GM12878 (cell line): Measurements from ENCODE around the gene GTPBP3. TPM values are rescaled to one million over a fixed set of nuclear protein-coding genes. Genes with fewer than 3 reads are reported as not detected.

Experiments used
- ATAC-seq: fragments of 200-7000 bp; cut with Tn5 transposase; 3 replicates; pipeline ENCODE4 v1.9.1; 2020; ENCODE audit warnings: mild to moderate bottlenecking, moderate library complexity
- BruUV-seq: library from RNA; stranded (reverse); fragments of 400-500 nt; replicated peaks from 2 replicates; lab custom pipeline; 2021; lab: Mats Ljungman, UMichigan
- CTCF ChIA-PET: fragments of 300-600 bp; sonication (Branson Sonifier 250); formaldehyde crosslinking; extraction: SDS; loops from one replicate; lab custom pipeline; 2021; ENCODE audit warnings: inconsistent platforms; lab: Yijun Ruan, JAX
- POLR2A ChIA-PET: fragments of 350-600 bp; formaldehyde crosslinking; extraction: SDS; loops from one replicate; lab custom pipeline; 2021; ENCODE audit warnings: inconsistent platforms; lab: Charles Lee
- RAD21 ChIA-PET: fragments of 300-600 bp; sonication (Branson Sonifier 250); formaldehyde crosslinking; loops from one replicate; lab custom pipeline; 2023; ENCODE audit warnings: antibody characterized with exemption; ENCODE audit not compliant: unreplicated experiment; lab: Charles Lee
- SMC1A ChIA-PET: fragments of 300-600 bp; sonication (Branson Sonifier 250); formaldehyde crosslinking; loops from one replicate; lab custom pipeline; 2023; ENCODE audit not compliant: unreplicated experiment, uncharacterized antibody; lab: Charles Lee
- DNase-seq: peaks from one replicate; pipeline ENCODE4 v3.0.0-alpha.2; 2011; ENCODE audit warnings: low read depth, low spot score
- FAIRE-seq: peaks from 3 replicates; lab custom pipeline; 2011; peaks lifted over from hg19 to GRCh38; lab: Jason Lieb, UNC
- H2AFZ ChIP-seq: 2 replicates; pipeline ENCODE4 v1.6.0; 2011; ENCODE audit warnings: low read depth, low read length, control low read depth; ENCODE audit not compliant: control insufficient read depth
- H3K27ac ChIP-seq: 2 replicates; pipeline ENCODE4 v1.5.1; 2011; ENCODE audit warnings: control low read depth; ENCODE audit not compliant: control insufficient read depth, insufficient read depth
- H3K27me3 ChIP-seq, 2 experiments: replicated peaks in 1 of 2; 2 replicates each; pipeline versions ENCODE4 v1.6.0 to v1.6.1; 2011; ENCODE audit warnings: low read length in 1 of 2; ENCODE audit not compliant: control insufficient read depth in 2 of 2, insufficient read depth in 2 of 2
- H3K36me3 ChIP-seq, 2 experiments: 2 replicates each; pipeline ENCODE4 v1.5.1; 2011; ENCODE audit warnings: low read length in 1 of 2; ENCODE audit not compliant: control insufficient read depth in 2 of 2, insufficient read depth in 2 of 2
- H3K4me1 ChIP-seq: 2 replicates; pipeline ENCODE4 v1.6.1; 2011; ENCODE audit warnings: mild to moderate bottlenecking, low read length, moderate library complexity, mixed read lengths; ENCODE audit not compliant: control insufficient read depth, insufficient read depth
- H3K4me2 ChIP-seq: 2 replicates; pipeline ENCODE4 v1.6.0; 2011; ENCODE audit warnings: control low read depth; ENCODE audit not compliant: control insufficient read depth, insufficient read depth
- H3K4me3 ChIP-seq: fragments of 200-600 bp; sonication (generic); 2 replicates; pipeline ENCODE4 v1.5.1; 2016
- H3K79me2 ChIP-seq: 2 replicates; pipeline ENCODE4 v1.6.0; 2011; ENCODE audit warnings: low read length; ENCODE audit not compliant: control insufficient read depth, insufficient read depth
- H3K9ac ChIP-seq: 2 replicates; pipeline ENCODE4 v1.8.0; 2011; ENCODE audit warnings: low read length, control low read depth, mixed read lengths; ENCODE audit not compliant: control insufficient read depth, insufficient read depth
- H3K9me3 ChIP-seq: replicated peaks from 3 replicates; pipeline ENCODE4 v1.5.1; 2011; ENCODE audit warnings: mild to moderate bottlenecking, low read length; ENCODE audit not compliant: control insufficient read depth, insufficient read depth
- H4K20me1 ChIP-seq: 2 replicates; pipeline ENCODE4 v1.6.0; 2011; ENCODE audit not compliant: control insufficient read depth, insufficient read depth
- BRCA1 ChIP-seq: IDR thresholded peaks from 2 replicates; pipeline ENCODE4 v1.6.1; 2011; ENCODE audit warnings: low read depth, low read length, improper control_type of control experiment
- DPF2 ChIP-seq: fragments of 450-650 bp; IDR thresholded peaks from 2 replicates; pipeline ENCODE4 v1.6.1; 2017; ENCODE audit warnings: mild to moderate bottlenecking
- EED ChIP-seq: sonication (generic); IDR thresholded peaks from 2 replicates; pipeline ENCODE4 v1.6.1; 2016; ENCODE audit warnings: antibody characterized with exemption, low read depth
- HDAC2 ChIP-seq: fragments of 200-600 bp; sonication (generic); IDR thresholded peaks from 2 replicates; pipeline ENCODE4 v1.6.1; 2017
- HDAC6 ChIP-seq: fragments of 200-600 bp; sonication (generic); IDR thresholded peaks from one replicate; pipeline ENCODE4 v1.8.0; 2017; ENCODE audit warnings: antibody characterized with exemption; ENCODE audit not compliant: unreplicated experiment
- HDGF ChIP-seq: fragments of 450-650 bp; IDR thresholded peaks from 2 replicates; pipeline ENCODE4 v1.6.1; 2016; ENCODE audit warnings: antibody characterized with exemption
- POLR2AphosphoS5 ChIP-seq: IDR thresholded peaks from 2 replicates; pipeline ENCODE4 v1.6.1; 2011; ENCODE audit warnings: mild to moderate bottlenecking, low read length, inconsistent platforms
- SMARCA5 ChIP-seq: fragments of 450-650 bp; IDR thresholded peaks from 2 replicates; pipeline ENCODE4 v1.6.1; 2017; ENCODE audit warnings: mild to moderate bottlenecking
- SMC3 ChIP-seq: IDR thresholded peaks from 2 replicates; pipeline ENCODE4 v1.6.1; 2011; ENCODE audit warnings: low read length, improper control_type of control experiment, borderline replicate concordance
- SREBF1 ChIP-seq: IDR thresholded peaks from 2 replicates; pipeline ENCODE4 v1.6.1; 2012; ENCODE audit warnings: mild to moderate bottlenecking, low read length
- STAT1 ChIP-seq: fragments of 450-650 bp; conservative IDR thresholded peaks from 2 replicates; pipeline ENCODE4 v1.6.1; 2014; ENCODE audit warnings: antibody characterized with exemption, mild to moderate bottlenecking
- SUZ12 ChIP-seq: fragments of 200-600 bp; sonication (generic); IDR thresholded peaks from one replicate; pipeline ENCODE4 v1.6.1; 2018; ENCODE audit warnings: antibody characterized with exemption, mild to moderate bottlenecking; ENCODE audit not compliant: unreplicated experiment
- TAF1 ChIP-seq: IDR thresholded peaks from 2 replicates; pipeline ENCODE4 v1.6.1; 2011; ENCODE audit warnings: mild to moderate bottlenecking, low read depth, low read length, borderline replicate concordance
- WGBS: methylation state at CpG from one replicate; pipeline ENCODE4 v1.1.6; 2016; ENCODE audit warnings: low lambda C conversion rate; ENCODE audit not compliant: insufficient replicate concordance, insufficient coverage; ENCODE audit errors: missing lambda C conversion rate; 5-methylcytosine and 5-hydroxymethylcytosine counted together
- in situ Hi-C: fragments of 300-500 bp; cut with MboI; formaldehyde crosslinking; loops from 9 replicates; pipeline ENCODE4 v1.14.3; 2018; ENCODE audit warnings: mixed read lengths
- intact Hi-C: fragments of 100-400 bp; cut with micrococcal nuclease; formaldehyde crosslinking; loops from one replicate; pipeline ENCODE4 v1.14.2; 2022; ENCODE audit not compliant: unreplicated experiment
- polyA plus RNA-seq, 11 experiments: library from polyadenylated mRNA; depleted of rRNA in 4 of 11; unstranded in 6 of 11; stranded (reverse) in 5 of 11; fragments of >200 nt; fragmentation: Nextera tagmentation in 4 of 11; fragmentation: Illumina TruSeq in 1 of 11; extraction: Ambion mirVana in 4 of 11; extraction: Trizol in 1 of 11; gene quantifications; 1 replicate in 1 of 11; 2 replicates in 10 of 11; pipeline versions ENCODE4 v1.2.1 to v1.2.3, GENCODE V29; 2011 to 2016; ENCODE audit warnings: inconsistent platforms in 2 of 11, missing spikeins in 2 of 11, low read depth in 1 of 11
- total RNA-seq, 4 experiments: library from RNA; depleted of rRNA in 3 of 4; stranded (reverse); fragments of >200 nt in 3 of 4; fragmentation: Illumina TruSeq in 1 of 4; extraction: Trizol in 1 of 4; gene quantifications; 2 replicates each; pipeline versions ENCODE4 v1.2.1 to v1.2.3, GENCODE V29; 2013 to 2021
- TF ChIP-seq, protein P1 (sequence below): fragments of 450-650 bp; IDR thresholded peaks from 2 replicates; pipeline ENCODE4 v1.6.1; 2017; ENCODE audit warnings: mild to moderate bottlenecking, low read depth, inconsistent platforms; ENCODE audit not compliant: poor library complexity, severe bottlenecking

The GTPBP3 gene
- total and polyA plus RNA-seq, 10 of the 15 experiments (the other 5 are each of a cell fraction or from before 2014, with no cell fraction given), result 2.9 to 46.8 (median 15.4) TPM

DNA sequence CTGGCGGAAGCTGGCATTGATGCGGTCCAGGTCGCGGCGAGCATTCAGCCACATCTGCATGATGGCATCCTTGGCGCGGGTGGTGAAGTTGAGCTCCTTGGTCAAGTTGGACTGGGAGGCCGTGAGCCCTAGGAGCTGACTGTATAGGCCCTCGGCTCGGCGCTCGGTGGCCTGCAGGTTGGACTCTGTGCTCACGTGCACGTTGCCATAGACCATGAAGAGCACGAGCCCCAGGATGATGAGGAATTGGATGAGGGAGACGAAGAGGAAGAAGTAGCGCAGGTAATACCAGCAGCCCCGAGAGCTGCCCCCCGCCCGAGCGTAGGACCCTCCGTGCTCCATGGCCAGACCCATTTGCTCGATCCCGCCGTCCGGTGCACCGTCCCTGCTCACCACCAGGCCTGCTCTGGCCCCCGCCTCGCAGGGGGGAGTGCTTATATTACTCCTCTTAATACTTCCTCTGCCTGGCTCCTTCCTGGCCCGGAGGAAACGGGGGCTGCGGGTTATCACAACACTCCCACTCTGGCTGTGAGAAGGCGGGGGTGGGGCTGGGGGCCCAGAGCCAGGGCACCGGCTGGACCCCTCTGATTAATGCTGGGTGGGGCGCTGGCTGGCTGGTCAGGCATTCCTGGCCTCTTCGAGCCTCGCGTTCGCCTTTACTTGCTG is 39.7 kb downstream of the GTPBP3 start, which contains the start of gene PLVAP:
TSS of gene PLVAP (minus strand) at position 408 of the 666 bp plus-strand sequence. CDS start at position 354, 54 bp downstream.
- no peak for TF ChIP-seq SUZ12
- TF ChIP-seq HDAC2, result no peak
- TF ChIP-seq SMC3, result no peak
- TF ChIP-seq HDAC6, result no peak
- TF ChIP-seq EED, result no peak
- no peaks in the 10 kb centered on the region for H4K20me1 ChIP-seq
- BruUV-seq, result no TSS peak
- H3K4me2 ChIP-seq, result no peak within 1 kb of the TSS
- ChIA-PET SMC1A (interaction anchor here (1.2 kb wide), 1 partner anchor 21 kb away, joined by 3 read pairs; no protein-coding TSS in a partner anchor), CTCF (interaction anchor here (2.4 kb wide), 1 partner anchor 14 kb away, joined by 7 read pairs; no protein-coding TSS in a partner anchor), POLR2A (interaction anchor here (0.5 to 0.7 kb wide), 2 partner anchors 18 to 53 kb away, joined by 4 to 5 read pairs; no protein-coding TSS in a partner anchor), RAD21 (interaction anchor here (0.8 kb wide), 1 partner anchor 28 kb away, joined by 3 read pairs; no protein-coding TSS in a partner anchor)
- H3K4me3 ChIP-seq, result no peak within 1 kb of the TSS
- H3K36me3 ChIP-seq, result no peaks in the 10 kb centered on the region
- WGBS, result 70% methylated on average over 37 of the region's 39 CpGs
- no peak for DNase-seq
- no peak within 1 kb of the TSS for H3K9ac ChIP-seq
- H3K27ac ChIP-seq, result no peak within 1 kb of the TSS
- no peaks in the 10 kb centered on the region for H3K79me2 ChIP-seq
- H3K27me3 ChIP-seq, result no peaks in the 10 kb centered on the region
- no peak for FAIRE-seq
- H3K4me1 ChIP-seq, result peaks cover 11% of the 10 kb centered on the region
- ATAC-seq, result no peak
- intact Hi-C loops, result no loop called here
- H3K9me3 ChIP-seq, result no peaks in the 10 kb centered on the region; the same call in 2 of the 3 replicates
- in situ Hi-C loops, result no loop called here
- H2AFZ ChIP-seq, result no peak within 1 kb of the TSS

DNA sequence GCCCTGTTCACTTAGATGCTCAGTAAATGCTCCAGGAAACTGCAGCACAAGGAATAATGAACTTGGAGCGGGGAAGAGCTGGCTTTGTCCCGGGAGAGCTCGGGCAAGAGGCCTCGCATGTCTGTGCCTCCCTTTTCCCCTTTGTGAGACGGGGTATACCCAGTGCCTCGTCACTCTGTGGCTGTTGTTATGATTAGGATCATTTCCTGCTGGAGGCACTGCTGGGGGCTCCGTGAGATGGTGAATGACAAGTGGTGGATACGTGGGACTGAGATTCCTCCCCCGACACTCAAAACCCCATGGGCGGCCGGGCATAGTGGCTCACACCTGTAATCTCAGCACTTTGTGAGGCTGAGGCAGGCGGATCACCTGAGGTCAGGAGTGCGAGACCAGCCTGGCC is 40.9 kb downstream of the GTPBP3 start:
- no peaks in the 10 kb centered on the region; the same call in 2 of the 3 replicates for H3K9me3 ChIP-seq
- H3K4me2 ChIP-seq, result no peak overlapping the region
- no peak for DNase-seq
- in situ Hi-C loops, result no loop called here
- H3K36me3 ChIP-seq, result no peaks in the 10 kb centered on the region
- no peaks in the 10 kb centered on the region for H4K20me1 ChIP-seq
- no peak for FAIRE-seq
- ChIA-PET RAD21 (no interaction called here), POLR2A (no interaction called here), CTCF (no interaction called here), SMC1A (no interaction called here)
- 25% methylated on average over 13 of the region's 13 CpGs for WGBS
- no peak overlapping the region for H3K27ac ChIP-seq
- H2AFZ ChIP-seq, result no peak overlapping the region
- peaks cover 20% of the 10 kb centered on the region for H3K4me1 ChIP-seq
- no peaks in the 10 kb centered on the region for H3K79me2 ChIP-seq
- BruUV-seq, result no TSS peak
- intact Hi-C loops, result no loop called here
- no peak overlapping the region for H3K9ac ChIP-seq
- TF ChIP-seq, protein P1, sequence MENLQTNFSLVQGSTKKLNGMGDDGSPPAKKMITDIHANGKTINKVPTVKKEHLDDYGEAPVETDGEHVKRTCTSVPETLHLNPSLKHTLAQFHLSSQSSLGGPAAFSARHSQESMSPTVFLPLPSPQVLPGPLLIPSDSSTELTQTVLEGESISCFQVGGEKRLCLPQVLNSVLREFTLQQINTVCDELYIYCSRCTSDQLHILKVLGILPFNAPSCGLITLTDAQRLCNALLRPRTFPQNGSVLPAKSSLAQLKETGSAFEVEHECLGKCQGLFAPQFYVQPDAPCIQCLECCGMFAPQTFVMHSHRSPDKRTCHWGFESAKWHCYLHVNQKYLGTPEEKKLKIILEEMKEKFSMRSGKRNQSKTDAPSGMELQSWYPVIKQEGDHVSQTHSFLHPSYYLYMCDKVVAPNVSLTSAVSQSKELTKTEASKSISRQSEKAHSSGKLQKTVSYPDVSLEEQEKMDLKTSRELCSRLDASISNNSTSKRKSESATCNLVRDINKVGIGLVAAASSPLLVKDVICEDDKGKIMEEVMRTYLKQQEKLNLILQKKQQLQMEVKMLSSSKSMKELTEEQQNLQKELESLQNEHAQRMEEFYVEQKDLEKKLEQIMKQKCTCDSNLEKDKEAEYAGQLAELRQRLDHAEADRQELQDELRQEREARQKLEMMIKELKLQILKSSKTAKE, result no peak
- TF ChIP-seq SMARCA5 (no peak), BRCA1 (no peak), STAT1 (no peak), DPF2 (no peak), SREBF1 (no peak), POLR2AphosphoS5 (no peak), TAF1 (no peak), HDGF (no peak)
- H3K4me3 ChIP-seq, result no peak overlapping the region
- no peak for ATAC-seq
- H3K27me3 ChIP-seq, result no peaks in the 10 kb centered on the region
